ENCODE data around the gene SIK2.

SIK2 gene

DNA sequence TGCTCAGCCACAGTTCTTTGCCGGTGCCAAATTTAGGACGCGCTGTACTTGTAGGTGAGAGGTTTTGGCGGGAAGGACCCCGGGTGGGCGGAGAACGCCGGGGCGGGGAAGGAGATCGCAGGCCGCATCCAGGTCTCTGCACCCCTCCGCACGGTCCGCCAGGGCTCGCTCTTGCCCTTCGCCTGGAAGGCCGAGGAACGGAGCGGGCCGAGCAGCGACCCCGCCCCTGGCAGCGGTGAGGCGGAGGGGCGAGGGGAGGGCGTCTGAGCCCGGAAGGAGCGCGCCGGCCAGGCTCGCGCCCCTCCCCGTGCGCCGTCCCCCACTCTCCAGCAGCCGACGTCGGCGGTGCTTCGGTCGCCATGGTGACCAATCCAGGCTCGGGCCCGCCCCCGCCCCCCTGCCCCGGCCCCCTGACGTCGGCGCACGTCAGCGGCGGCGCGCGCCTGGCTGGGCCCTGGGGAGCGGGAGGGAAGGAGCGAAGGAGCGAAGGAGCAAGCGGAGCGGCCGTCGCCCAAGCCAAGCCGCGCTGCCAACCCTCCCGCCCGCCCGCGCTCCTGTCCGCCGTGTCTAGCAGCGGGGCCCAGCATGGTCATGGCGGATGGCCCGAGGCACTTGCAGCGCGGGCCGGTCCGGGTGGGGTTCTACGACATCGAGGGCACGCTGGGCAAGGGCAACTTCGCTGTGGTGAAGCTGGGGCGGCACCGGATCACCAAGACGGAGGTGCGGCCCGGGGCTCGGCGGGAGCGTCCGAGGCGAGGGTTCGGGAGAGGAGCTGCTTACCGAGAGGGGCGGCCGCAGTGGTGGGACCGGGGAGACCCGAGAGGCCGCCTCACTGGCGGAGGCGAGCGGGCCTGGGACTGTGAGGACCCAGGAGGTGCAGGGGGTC lies at the start of gene SIK2:
SIK2 (plus strand) TSS at position 471 of the 886 bp plus-strand sequence; CDS start at position 586, 115 bp downstream.
- DNase-seq = peak; percentile 97

DNA sequence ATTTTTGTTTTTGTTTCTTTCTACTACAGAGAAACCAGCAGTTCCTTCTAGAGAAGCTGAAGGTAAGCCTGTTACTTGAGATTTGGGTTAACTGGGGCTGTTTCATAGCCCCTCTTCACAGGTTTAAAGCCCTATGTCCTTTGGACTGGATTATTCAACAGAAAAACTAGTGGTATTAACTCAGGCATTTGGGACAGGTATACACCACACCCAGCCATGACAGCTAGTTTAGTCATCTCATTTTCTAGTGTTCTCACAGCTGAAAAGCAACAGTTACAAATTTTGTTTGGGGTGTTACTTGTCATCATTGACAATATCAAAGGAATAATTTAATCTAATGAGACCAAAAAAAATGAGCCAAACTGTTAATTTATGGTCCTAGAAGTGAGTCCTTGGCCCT lies 47.7 kb upstream of the SIK2 start:
- DNase-seq = no peak

DNA sequence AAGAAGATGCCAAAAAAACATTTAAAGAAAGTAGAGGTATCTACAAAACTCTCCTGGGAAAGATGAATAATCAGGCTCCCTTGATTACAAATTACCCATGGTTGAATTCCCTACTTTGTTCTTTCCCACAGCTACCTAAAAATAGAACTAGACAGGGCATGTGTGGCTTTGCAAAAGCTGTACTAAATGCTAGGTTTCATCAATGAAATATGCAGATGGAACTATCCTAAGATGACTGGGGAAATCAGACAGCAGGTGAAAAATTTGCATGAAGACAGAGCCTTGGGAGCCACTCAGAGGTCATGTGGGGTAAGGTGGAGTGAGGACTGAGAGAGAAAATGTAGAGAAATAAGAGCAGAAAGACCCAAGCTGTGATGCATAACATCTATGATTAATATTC lies 47.0 kb upstream of the SIK2 start:
- peak; percentile 83 for DNase-seq

DNA sequence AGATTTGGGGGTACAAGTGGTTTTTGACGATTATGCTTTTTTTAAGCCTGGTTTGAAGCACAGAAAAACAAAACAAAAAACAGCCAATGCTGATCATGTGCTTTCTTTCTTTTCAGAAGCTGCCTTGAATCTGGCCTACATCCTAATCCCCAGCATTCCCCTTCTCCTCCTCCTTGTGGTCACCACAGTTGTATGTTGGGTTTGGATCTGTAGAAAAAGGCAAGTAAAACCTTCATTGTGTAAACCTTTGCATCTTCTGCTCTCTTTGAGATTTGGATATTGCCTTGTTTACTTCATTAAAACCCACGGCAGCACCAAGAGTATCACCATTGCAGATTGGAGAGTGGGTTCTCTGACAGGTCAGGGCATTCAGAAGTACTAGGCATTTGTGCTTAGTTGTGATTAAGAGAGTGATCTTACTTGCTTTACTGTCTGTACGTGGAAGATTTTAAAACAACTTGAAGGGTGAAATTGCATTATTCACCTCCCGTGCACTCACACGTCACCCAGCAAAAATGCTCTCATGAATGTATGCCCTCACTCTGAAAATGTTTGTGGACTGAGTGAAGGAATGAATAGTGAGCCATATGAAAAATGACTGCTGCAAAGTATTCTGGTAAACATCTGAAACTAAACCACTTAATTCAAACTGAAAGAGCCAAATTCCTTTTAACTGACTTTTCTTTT lies 44.7 kb upstream of the SIK2 start:
- peak; percentile 99 for DNase-seq

DNA sequence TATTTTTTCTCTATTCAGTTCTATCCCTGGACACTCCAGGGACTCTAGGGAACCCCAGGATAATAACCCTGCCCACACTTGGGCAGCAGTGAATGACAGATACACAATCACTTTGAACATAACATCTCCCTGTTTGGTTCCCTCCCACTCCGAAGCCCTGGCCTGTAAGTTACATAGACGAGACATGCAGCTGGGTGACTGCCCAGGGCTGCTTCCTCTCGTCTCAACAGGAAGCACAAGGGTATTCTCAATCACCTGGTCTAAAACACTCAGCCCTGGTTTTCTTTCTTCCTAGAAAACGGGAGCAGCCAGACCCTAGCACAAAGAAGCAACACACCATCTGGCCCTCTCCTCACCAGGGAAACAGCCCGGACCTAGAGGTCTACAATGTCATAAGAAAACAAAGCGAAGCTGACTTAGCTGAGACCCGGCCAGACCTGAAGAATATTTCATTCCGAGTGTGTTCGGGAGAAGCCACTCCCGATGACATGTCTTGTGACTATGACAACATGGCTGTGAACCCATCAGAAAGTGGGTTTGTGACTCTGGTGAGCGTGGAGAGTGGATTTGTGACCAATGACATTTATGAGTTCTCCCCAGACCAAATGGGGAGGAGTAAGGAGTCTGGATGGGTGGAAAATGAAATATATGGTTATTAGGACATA lies 42.3 kb upstream of the SIK2 start:
- DNase-seq = no peak

DNA sequence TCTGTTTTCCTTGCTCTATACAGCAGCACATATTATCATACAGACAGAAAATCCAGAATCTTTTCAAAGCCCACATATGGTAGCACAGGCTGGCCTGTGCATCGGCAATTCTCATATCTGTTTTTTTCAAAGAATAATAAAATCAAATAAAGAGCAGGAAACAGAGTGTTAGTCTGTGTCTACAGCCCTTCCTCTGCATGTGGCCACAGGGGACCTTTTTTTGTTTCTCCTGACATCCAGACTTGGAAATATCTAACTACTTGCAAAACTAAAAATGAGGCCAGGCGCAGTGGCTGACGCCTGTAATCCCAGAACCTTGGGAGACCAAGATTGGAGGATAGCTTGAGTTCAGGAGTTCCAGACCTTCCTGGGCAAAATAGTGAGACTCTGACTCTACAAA lies 41.4 kb upstream of the SIK2 start:
- no peak for DNase-seq

DNA sequence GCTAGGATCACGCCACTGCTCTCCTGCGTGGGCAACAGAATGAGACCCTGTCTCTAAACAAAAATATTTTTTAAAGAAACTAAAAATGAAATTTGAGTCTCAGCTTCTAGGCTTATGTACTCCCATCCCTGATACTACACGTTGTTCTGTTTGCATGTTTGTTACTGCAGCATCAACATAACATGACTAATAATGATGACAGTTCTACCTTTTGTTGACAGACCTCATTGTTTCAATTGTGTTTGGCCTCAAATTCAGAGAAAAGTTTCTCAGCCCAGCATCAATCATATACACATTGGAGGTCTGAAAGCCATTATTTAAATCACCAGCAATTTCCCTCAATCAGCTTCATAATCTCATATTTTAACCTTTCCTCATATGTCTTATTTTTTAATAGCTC lies 40.9 kb upstream of the SIK2 start:
- no peak for DNase-seq

DNA sequence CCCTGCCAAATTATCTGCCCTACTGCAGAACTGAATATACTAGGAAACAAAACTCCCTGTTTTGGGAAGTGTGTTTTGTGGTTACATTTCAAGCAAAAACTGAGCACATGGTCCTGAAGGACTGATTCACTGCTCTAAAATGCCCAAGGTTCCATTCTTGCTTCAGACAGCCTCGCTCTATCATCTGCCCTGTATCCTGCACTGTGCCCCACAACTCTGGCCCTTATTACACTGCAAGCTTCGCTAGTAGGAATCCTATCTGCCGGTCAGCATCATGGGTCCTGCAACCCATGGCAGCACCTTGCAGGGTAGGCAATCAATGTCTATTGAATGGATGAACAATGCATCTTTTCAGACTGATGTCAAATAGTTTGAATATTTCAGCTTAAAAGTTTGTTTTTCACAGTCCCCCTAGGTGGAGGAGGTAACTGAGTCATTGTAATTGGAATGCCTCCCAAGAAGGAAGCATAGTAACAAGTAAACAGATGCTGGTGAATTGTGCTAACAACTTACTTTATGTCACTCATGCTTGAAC lies 40.4 kb upstream of the SIK2 start:
- DNase-seq = peak; percentile 89

DNA sequence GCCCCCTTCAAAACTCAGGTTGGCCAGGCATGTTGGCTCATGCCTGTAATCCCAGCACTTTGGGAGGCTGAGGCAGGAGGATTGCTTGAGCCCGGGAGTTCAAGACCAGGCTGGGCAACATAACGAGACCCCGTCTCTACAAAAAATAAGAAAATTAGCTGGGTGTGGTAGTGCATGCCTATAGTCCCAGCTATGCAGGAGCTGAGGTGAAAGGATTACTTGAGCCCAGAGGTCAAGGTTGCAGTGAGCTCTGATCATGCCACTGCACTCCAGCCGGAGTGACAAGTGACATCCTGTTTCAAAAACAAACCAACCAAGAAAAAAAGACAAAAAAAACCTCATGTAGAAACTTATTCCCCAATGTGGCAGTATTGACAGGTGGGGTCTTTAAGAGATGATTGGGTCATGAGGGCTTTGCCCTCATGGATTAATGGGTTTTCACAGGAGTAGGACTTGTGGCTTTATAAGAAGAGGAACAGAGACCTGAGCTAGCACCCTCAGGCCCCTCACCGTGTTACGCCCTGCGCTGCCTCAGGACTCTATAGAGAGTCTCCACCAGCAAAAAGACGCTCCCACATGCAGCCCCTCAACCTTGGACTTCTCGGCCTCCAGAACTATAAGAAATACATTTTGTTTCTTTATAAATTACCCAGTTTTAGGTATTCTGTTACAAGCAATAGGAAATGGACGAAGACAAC lies 39.4 kb upstream of the SIK2 start:
- no peak for DNase-seq

DNA sequence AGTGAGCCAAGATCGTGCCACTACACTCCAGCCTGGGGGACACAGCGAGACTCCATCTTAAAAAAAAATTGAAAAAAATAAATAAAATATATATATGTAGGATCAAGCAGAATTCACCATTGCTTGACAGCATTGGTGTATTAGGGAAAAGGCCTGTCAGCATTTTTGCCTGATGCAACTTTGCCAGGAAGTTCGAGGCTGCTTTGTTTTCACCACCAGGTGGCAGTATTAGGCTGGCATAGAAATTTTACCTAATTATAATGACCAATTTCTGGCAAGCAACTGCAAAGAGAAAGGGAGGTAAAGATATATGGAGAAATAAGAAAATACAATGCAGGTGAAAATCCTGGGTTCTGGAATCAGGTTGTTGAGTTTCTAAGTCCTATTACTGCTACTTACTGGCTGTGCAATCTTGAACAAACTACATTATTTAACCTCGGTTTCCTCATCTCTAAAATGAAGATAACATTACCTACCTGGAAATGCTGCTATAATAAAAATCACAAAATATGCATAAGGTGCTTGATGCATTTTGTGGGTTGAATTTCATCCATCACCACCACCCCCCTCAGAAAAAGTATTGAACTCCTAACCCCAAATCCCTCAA lies 37.0 kb upstream of the SIK2 start:
- DNase-seq = peak; percentile 79

DNA sequence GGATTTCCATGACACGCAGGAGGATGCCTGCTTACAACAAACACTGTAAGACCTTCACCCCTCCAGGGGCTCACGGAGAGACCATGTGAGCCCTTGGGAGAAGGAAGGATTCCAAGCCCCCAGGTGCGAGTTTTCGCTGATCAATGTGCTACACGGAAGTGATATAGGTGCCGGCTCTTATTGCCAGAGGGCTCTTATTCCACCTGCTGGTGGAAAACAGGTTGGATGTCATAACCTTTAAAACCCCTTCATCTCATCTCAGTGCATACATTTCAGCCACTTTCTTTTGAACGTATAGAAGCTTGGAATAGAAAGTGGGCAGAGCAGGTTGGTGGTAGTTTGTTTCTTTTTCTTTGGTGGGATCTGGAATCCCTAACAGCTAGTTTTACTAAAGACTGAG lies 35.9 kb upstream of the SIK2 start:
- DNase-seq = no peak

DNA sequence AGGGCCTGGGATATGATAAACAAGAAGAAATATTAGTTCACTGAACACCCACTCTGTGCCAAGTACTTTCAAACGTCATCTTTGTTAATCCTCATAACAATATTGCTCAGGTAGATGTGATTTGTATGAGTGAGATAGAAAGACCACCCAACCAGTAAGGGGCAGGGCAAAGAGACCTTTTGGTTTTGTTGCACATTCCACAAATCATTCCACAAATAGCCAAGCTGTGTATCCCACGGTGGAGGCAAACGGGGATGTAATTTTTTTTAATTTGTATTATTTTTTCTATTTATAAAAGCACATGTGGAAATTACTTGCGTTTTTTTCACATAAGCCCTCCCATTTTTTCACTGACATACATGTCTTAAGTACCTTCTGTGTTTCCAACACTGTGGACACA lies 32.8 kb upstream of the SIK2 start:
- peak; percentile 75 for DNase-seq

DNA sequence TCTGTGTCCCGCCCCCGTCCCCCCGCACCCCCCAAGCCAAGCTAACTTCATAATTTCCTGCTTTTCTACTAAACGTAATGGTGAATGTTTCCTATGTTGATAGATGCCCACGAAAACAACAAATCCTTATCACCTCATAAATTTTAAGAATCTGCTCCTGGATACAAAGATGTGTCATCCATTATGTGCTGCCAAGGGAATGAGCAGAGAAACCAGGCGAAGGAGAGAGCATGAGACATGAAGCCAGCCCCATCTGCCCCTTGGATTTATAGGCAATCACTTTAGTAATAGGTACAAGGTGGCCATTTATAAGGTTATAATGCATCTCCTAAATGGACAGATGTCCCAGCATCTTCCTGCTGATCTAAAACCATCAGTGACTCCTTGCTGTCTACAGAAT lies 31.5 kb upstream of the SIK2 start:
- no peak for DNase-seq

DNA sequence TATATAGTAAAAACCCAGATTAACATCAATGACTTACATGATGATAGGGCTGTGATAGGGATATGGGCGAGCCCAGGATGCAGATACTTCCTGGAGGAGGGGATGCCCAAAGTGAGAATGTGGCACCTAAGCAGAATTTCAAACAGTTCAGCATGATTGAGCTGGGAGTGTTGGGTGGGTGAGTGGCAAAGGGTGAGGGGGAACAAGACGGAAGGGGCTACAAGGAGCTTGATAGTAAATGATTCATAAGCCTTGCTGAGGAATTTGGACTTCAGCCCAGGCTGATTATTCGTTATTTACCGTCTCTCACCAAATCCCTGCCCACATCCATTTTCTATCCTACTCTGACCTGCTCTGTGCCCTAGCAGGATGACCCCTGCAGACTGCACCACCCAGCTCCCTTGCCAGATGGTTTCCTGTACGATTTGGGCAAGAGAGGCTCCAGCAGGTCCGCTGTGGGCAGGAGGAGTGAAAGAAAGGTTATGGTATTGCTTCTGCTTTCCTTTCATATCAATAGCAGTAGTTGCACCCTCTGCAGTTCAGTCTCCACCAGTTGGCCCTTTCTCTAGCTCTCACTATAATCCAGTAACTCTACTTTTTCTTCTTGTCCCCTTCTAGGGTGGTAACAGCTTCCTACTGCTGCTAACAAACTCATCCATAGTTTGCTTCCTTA lies 30.3 kb upstream of the SIK2 start:
- peak; percentile 56 for DNase-seq

DNA sequence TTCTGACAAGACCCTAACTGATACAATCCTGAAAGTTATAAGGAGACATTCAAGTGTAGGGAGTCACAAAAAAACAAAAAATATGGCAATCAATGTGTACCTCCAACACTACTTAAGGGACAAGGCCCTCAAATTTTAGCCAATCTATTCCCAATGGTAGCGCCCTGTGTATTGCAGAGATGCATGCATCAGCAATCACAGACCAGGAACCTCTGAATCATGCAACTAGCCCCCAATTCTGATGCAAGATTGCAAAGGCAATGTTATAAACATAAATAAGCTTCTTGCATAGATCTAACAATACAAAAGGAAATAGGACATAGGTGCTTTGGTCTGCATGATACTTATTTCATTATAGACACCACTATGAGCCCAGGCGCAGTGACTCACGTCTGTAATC lies 29.7 kb upstream of the SIK2 start:
- no peak for DNase-seq

DNA sequence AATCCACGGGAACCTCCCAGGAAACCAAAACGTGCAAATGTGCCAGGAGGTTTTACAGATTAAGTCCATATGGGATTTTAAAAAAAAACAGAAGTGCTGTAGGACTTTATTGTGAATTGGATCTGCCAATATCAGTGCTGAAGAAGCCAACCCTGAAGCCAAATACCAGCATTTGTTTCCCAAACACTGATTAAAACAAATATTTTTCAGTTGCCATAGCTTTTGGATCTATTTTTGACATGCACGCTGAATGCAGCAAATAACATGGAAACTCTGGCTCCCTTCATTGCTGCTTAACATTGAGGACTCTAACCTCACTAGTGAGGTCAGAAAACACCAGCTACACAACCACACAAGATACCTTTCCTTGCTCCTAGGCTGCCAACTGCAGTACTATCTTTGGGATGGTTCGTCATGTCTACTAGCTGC lies 28.4 kb upstream of the SIK2 start:
- peak; percentile 24 for DNase-seq

DNA sequence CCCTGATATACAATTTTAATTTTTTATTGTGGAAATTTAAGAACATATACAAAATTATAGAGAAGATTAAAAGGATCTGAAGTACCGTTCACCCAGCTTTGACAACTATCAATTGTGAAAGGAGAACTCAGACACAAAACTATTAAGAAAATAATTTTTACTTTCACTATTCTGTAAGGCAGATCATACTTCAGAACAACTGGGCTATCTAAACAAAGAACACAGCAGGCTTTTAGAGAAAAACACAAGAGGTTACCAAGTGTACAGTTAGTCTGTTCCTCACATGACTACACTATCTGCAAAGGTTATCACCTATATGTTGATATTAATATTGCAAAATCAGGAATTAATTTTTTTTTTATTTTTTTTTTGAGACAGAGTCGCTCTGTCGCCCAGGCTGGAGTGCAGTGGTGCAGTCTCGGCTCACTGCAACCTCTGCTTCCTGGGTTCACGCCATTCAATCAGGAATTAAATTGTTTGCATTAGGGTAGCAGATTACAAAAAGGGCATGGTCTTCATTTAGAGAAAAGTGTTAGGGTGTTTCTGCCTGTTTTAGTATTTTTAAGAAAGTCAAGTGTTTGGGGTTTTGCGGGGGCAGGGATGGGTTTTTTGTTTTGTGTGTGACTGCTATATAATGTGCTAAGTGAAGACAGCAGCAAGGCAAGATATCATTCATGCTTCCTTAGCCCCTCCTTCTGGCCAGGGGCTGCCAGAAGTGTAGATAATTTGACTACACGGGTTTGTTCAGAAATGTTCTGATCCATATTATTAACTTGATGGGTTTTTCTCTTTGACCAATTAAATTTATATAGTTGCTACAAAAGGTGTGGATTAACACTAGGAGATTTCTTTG lies 27.6 kb upstream of the SIK2 start:
- peak; percentile 27 for DNase-seq

DNA sequence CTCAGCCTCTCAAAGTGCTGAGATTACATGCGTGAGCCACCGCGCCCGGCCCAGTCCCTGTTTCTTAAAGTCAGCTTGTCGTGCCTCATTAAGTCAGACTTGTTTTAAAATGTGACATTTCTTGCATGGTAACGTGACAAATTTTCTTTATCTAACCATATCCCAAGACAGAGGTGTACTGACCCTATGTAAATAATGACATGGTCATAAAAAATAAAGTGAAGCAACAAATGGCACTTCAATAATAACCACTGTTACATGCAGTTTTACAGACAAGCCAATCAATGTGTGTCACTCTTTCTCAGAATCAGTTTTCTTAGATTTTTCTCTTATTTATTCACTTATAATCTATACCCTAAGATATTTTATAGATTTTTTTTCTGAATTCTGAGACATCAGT lies 26.5 kb upstream of the SIK2 start:
- DNase-seq = no peak

DNA sequence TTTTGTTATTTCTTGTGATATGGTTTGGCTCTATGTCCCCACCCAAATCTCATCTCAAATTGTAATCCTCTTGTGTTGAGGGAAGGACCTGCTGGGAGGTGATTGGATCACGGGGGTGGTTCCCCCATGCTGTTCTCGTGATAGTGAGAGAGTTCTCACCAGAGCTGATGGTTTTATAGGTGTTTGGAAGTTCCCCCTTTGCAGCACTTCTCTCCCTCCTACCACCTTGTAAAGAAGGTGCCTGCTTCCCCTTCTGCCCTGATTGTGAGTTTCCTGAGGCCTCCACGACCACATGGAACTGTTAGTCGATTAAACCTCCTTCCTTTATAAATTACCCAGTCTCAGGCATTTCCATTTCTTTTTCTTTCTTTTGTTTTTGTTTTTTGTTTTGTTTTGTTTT lies 24.4 kb upstream of the SIK2 start:
- no peak for DNase-seq

DNA sequence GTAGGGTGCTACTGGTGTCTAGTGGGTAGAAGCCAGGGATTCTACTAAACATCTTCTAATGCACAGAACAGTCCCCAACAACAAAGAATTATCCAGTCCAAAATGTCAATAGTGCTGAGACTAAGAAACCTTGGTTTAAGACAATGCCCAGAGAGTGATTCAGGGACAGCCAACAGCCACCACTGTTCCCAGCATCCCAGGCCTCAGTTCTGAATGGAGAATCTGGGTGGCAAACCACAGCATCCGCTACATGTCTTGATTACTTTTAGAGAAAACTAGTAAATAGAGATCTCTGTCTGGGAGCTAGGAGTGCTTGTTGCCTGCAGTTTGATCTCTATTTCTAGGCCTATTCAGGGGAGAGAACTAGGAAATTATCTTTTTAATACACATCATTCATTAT lies 20.9 kb upstream of the SIK2 start:
- no peak for DNase-seq

DNA sequence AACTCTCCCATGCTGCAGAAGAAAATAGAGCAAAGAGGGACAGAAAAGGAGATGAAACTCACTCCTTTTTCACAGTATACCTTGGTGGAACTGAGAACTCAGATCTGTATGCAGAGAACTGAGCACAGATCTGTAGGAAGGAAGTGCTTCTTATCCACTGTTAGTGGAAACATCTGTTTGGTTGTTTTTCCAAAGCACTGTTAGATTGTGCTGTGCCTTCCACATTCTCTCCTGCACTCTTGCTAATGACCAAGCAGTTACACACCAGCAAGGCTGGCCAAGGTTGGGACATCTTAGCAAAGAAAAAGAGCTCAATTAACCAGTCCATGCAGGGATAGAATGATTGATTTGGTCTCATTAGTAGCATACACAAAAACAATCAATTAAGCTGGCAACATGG lies 20.1 kb upstream of the SIK2 start:
- no peak for DNase-seq

All from fibroblast of skin of right biceps (primary cell).